HG03575 (cell line): ENCODE measurements around the gene JCAD.

ENCODE experiments used
- ATAC-seq: cut with Tn5 transposase; IDR thresholded peaks from one replicate; pipeline ENCODE4 v1.9.1; 2021; ENCODE audit not compliant: unreplicated experiment, insufficient number of reproducible peaks, low FRiP score; ENCODE audit errors: extremely low read depth

The JCAD gene

DNA sequence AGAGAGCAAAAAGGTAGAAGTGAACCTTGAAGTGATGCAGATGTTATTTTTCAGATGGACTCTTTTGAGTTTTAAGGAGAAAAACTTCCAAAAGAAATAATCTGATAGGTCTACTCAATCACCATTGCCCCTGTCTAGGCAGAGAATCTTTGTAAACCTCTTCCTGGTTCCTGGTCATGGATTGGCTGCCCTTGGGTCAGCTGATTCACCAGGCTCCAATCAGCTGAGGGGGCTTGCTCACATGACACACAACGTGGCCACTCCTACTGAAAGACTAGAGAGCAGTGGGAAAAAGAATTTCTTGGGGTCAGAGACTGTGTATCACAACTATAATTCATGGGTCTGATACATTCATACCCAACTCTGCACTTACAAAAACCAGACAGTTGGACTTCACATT lies 20.0 kb upstream of the JCAD start:
- no peak for ATAC-seq

DNA sequence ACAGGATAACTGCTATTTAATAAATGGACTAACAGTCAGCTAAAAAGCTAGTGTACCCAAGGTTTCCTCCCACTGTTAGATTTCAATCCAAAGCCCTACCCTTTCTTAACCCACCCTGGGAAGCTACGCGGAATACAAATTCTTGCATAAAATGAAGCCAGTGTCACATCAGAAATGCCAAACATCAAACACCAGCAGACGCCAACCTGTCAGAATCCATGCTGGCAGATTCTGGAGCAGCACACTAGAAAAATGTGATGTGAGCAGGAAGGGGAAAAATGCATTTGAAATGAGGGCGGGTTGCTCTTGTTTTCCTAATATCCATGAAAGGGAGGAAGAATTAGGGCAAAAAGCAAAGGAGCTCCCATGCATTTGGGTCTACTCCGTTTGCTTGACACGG lies 16.1 kb upstream of the JCAD start:
- ATAC-seq: no peak

DNA sequence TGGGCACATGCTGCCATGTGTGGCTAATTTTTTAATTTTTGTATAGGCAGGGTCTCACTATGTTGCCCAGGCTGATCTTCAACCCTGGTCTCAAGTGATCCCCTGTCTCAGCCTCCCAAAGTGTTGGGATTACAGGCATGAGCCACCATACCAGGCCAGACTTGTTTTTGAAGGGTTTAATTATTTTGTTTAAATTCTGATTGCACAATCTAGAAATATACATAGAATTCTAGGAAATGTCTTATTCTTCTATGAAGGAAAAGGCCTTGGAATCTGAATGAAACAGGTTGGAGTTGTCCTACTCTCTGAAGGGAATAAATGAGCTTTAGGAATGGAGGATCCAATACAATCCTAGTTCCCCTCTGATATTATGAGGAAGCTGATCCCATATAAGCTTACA lies 15.5 kb upstream of the JCAD start:
- ATAC-seq: no peak

DNA sequence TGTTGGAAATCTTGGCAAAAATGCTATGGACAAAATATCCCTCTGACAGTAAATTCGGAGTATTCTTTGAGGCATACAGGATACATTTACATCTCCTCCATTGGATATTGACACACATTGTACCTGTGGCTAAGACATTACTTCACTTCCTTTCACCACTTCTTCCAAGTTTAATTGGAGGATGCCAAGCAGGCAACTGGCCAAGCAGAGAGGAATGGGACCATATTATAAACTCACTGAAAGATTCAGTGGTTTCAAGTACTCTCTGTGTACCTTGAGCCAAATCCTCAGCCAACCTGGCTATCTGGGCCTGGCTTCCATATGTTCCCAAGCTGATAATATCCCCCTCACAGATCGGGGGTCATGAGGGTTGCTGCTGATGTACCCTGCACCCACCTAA lies 14.7 kb upstream of the JCAD start:
- no peak for ATAC-seq

DNA sequence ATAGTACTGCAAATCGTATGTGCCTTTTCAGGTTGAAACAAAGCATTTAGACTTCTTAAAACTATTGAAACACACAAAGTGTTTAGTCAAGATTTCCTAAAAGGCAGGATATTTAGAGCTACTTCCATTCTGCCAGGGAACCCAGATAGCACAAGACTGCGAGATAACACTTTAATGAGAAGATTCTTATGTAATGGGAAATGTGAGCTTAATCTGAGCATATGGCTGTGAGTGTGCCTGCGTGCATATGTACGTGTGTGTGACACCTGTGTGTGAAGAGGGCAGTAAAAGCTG lies 14.3 kb upstream of the JCAD start:
- ATAC-seq: no peak

DNA sequence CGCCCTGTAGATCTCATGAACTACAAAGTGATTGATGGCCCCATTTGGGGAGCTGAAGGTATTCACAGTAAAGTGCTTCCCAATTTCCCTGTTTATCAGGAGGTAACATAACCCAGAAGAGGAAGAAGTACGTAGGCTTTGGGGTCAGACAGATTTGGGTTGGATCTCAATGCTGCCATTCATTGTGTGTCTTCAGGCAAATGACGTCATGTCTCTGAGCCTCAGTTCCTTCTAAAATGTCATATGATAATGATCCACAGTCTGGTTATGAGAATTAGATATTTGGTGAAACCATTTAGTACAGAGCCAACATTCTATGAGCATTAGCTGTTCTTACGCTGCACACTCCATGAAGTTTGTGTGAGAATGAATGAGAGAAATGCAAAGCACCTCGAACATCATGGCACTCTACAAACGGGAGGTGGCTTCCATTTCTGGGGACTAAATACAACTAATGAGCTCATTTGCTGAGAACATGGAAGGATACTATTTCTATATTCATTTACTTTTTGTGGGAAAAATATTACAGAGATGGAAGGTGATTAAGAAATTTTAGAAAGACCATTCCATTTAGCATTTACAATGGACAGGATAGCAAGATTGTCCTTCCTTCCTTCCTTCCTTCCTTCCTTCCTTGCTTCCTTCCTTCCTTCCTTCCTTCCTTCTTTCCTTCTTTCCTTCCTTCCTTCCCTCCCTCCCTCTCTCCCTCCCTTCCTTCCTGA lies 13.8 kb upstream of the JCAD start:
- ATAC-seq: no peak

DNA sequence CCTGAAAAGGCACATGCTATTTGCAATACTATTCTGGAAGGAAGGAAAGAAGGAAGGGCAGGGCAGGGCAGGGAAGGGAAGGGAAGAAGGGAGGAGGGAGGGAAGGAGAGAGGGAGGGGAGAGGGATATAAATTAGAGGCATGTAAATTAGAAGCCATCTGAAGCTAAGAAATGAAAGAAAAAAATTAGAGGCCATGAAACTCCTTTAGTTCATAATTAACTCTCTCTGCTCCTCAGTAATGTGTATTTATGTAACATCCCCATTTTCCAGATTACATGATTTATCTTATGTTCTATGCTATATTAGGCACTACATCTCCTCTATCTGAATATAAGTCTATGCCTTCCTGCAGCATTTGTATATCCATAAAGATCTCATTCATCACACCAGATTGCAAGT lies 12.7 kb upstream of the JCAD start:
- ATAC-seq: no peak

DNA sequence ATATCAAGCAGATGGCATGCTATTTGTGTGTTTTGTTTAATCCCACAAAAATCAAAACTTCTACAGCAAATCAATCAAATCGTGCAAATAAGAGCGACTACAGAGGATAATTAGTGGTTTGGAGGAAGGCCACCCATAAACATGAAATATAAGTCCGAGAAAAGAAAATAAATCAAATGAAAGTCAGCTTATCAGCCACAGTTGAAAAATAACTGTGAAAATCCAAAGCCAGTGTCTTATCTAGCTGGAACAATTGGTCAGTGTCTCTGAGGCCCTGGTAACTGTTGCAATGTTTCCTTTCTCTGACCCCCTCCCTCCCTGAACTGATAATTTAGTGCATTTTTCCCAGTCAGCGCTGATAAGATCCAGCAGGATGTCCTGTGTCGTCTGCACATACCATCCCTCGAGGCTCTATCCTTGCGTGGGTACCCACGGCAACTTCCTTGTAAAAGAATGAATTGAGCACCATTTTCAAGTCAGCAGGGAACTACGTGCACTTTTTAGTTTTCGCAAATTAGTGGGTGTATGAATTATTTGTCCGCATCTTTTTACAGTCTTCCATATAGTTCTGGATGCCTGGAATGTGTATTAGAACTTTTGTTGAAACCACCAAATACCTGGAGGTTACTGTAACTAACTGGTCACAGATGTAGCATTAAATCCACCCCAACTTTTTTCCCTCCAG lies 10.8 kb upstream of the JCAD start:
- ATAC-seq: no peak

DNA sequence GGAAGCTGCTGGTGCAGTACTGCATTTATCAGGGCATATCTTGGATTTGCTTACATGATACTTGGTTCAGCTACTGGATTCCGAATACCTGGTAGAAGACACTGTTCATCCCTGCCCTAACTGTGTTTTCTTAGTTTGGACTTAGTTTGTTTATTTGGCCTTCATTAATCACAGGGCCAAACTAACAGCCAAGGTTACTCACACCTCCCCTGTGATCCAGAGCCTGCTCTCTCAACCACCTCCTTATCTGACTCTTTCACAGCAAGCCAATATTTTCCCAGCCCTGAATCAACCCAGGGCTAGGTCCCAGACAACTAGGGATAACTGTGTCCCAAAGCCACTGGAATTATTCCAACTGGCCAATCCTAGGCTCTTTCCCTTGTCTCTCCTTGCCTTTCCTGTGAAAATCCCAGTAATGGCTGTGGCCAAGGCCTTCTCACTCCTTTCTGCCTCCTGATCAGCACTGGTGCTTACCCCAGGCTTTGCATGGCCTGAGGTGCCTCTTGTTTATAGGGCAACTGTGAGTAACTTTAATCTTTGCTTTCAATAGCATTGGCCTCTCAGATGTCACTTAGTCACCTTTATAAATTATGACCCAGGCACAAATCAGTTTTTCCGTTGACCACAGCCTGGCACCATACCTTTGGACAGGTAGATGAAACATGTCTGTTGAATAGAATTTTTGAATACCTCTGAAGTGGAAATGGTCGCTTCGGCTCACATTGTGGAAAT lies 9.3 kb upstream of the JCAD start:
- no peak for ATAC-seq

DNA sequence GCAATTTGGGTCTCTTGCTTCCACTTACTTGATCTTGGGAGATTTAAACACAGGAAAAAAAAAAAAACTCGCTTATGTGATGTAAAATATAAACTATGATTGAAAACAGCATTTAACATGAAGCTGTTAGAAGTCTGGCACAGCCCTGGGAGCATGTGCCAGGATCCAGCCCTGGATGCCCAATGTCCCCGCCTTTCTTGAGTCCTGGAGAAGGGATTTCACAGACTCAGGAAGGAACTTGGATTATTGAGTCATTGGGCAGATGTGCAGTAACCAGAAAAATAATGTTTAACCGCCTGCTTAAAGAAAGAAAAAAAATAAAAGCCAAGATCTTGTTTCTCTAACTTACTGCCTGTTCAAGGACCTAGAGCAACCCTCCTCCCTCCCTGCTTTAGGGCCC lies 3.7 kb upstream of the JCAD start:
- no peak for ATAC-seq

DNA sequence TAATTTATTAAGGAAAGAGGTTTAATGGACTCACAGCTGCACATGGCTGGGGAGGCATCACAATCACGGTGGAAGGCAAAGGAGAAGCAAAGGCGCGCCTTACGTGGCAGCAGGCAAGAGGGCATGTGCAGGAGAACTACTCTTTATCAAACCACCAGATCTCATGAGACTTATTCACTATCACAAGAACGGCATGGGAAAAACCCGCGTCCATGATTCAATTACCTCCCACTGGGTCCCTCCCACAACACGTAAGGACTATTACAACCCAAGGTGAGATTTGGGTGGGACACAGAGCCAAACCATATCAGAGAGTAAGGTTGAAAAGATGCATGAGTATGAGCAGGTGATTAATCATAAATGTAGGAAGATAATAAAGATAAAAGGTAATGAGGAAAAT lies 3.2 kb upstream of the JCAD start:
- no peak for ATAC-seq

DNA sequence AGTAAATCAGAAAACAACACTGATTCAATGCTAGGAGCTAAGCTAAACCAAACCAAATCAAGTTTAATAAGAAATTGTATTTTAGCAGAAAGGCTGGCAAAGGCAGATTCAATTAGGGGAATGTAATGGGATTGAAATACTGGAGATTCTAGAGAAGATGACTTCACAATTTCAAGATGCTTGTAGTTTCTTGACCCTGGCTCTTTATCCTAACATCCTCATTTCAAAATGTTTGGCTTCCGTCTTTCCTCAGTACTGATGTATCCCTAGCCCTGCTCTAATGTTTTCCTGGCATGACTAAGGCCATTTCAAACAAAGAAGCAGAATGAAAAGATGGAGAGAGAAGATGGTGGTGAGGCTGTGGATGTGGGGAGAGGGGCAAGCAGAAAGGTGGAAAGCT lies 2.7 kb upstream of the JCAD start:
- ATAC-seq: no peak

DNA sequence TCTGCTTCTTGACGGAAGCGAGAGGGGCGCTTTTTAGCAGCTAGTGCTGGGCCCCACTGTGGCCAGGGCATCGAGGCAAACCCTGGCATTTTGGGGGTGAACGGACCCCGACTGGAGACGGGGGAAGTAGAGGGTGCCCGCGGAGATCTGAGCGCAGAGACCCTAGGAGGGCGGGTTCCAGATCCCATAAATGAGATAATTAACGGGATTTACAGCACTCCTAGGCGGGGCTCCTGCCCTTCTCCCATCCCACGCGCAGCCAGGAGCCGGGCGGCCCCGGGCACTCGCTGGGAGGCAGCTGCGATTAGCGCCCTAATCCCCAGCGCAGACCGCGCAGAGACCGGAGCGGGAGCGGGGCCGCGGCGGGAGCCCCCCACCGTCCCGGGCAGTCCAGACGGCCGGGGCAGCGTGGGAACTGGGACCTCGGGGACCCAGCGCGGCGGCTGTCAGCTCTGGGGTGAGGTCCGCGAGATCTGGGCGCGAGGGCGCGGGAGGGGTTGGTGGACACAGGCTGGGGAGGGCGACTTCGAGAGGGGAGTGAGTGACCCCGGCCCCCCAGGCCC lies 735 bp downstream of the JCAD start:
- ATAC-seq: no peak

DNA sequence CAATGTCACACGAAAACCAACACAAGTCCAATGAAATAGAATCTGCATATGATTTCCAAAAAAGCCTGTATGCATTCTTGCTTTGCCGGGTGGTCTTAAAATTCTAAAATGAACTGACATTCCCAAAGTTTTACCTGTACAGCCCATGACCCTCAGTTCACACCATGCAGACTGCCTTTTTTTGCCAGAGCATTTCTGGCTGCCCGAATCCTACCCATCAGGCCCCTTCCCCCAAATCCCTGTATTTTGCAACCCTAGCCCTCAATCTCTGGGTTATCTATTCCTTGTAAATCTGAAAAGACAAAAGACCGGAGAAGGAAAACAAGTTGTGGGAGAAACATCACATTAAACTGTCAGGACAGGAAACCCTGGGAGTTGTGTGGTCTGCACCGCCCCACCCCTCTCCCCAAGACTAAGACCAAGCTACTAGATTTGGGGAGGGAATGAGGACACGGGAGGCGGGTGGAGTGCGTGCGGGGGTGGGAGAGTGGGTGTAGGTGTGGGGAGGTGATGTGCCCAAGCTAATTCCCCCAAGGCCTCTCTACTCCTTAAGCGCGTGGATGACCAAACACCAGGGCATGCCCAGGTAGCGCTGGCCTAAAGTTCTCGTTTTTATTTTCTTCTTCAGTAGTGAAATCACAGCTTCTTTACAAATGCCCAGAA lies 1.4 kb downstream of the JCAD start:
- no peak for ATAC-seq

DNA sequence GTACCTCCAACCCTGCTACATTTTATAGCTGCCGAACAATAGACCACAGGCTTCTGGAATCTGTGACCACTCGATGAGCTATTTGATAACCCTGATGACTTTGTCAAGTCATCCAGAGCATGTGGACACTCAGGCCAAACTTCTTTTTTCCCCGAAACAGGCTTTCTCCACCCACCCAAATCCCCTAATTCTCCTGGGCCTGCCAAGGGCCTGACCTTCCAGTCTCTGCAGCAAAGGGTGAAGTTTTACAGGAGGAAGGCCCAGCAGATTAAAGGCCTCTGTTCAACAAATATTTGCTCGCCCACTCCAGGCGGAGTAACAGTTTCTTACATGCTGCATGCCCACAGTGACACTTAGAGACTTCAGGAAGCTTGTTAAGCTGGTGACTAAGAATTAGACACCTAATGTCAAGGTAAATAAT lies 2.0 kb downstream of the JCAD start:
- ATAC-seq: no peak

DNA sequence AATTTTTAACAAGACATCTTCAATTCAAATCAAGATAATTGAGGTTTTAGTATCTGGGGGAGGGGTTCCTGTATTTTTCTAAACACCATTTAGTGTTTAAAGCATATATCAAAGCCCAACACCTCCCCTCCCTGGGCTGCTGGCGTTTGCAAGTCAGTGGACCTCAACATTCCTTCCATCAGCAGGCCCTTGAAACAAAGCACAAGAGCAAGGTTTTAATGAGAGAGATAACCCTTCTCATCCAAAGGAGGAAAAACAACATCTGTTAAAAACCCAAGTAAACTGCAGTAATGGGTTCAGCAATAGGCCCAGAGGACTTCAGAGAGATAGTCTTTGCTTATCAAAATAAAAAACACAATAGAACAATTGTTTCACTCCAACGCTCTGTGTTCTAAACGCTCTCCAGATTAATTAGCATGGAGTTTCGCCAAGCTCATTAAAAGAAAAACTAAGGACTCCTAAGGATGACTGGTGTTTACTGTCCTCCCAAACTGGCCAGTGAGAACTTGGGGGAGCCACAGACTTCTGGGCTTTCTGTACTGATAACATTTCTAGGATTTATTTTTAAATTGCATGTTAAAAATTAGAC lies 2.5 kb downstream of the JCAD start:
- ATAC-seq: no peak

DNA sequence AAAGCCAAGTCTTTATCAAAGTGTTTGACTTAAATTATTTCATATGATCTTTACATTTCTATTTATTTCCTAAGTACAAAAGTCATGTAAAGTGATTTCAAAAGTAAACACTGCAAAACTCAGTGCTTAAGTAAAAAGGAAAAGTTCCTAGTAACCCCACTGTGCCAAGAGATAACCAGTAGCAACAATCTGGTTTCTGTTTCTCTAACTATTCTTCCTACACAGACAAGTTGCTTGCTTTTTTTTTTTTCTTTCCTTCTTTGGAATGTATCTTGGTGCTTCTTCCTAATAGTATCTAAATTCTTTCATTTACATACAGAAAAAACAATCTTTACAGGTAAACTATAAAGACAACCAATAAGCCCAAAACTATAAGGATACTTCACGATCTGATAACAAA lies 3.1 kb downstream of the JCAD start:
- ATAC-seq: no peak

DNA sequence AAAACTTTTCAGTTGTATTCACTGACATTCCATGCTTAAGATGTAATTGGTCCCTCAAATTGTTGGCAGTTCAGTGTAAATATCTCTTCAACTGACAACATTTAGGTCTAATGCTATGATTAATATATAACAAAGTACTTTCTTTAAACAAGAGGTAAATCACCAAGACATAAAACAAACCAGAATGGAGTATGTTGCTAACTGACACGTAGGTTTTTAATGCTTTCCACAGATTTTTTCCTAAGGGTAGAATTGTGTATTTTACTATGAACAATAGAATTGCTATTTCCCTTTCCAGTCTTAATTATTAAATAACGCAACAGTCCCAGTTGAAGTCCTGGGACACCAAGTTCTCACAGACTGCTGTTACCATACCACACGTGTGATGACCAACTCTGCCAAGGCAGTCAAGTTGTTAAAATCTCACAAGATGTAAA lies 4.1 kb downstream of the JCAD start:
- no peak for ATAC-seq

DNA sequence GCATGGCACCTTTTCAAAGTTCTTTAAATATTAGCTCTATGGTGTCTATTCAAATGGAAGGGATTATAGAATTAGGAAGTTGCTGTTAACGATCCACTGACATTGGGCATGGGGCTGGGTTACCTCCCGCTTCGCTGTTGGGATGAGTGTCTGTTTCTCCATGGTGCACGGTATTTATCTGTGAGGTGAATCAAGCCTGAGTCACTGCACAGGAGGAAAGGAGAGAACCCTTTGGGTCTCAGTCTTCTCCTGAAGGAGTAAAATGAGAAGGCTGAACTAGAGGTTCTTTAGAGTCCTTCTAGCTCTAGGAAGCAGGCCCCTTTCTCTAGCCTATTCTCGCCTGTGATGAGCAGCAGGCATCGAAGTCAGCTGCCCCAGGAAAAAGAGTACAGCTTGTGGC lies 7.3 kb downstream of the JCAD start:
- ATAC-seq: no peak
